ACC112 (cell line): ENCODE results near the gene HOXD11.

Experiments used
- H2AFZ ChIP-seq: fragments of 200-600 bp; sonication (generic); one replicate; pipeline ENCODE4 v1.6.0; 2017; ENCODE audit warnings: antibody characterized with exemption, low read length; ENCODE audit not compliant: unreplicated experiment
- H3K27ac ChIP-seq: fragments of 200-600 bp; sonication (generic); 2 replicates; pipeline ENCODE4 v1.5.1; 2014; ENCODE audit warnings: low read depth, mild to moderate bottlenecking, antibody characterized with exemption, low read length, moderate library complexity
- H3K27me3 ChIP-seq: fragments of 200-600 bp; sonication (generic); 2 replicates; pipeline ENCODE4 v1.6.1; 2014; ENCODE audit warnings: mild to moderate bottlenecking, antibody characterized with exemption, low read length, moderate library complexity, mixed read lengths; ENCODE audit not compliant: insufficient read depth
- H3K36me3 ChIP-seq: fragments of 200-600 bp; sonication (generic); 2 replicates; pipeline ENCODE4 v1.6.1; 2016; ENCODE audit warnings: mild to moderate bottlenecking, antibody characterized with exemption, low read length, moderate library complexity, mixed read lengths; ENCODE audit not compliant: insufficient read depth
- H3K4me1 ChIP-seq: fragments of 200-600 bp; sonication (generic); one replicate; pipeline ENCODE4 v1.6.1; 2016; ENCODE audit warnings: low read length, mixed read lengths; ENCODE audit not compliant: insufficient read depth, unreplicated experiment, control insufficient read depth
- H3K4me3 ChIP-seq: fragments of 200-600 bp; sonication (generic); 2 replicates; pipeline ENCODE4 v1.5.1; 2014; ENCODE audit warnings: mild to moderate bottlenecking, low read depth, low read length
- H3K79me2 ChIP-seq: fragments of 200-600 bp; sonication (generic); one replicate; pipeline ENCODE4 v1.6.0; 2016; ENCODE audit warnings: low read length; ENCODE audit not compliant: control insufficient read depth, unreplicated experiment, insufficient read depth

The HOXD11 gene

DNA sequence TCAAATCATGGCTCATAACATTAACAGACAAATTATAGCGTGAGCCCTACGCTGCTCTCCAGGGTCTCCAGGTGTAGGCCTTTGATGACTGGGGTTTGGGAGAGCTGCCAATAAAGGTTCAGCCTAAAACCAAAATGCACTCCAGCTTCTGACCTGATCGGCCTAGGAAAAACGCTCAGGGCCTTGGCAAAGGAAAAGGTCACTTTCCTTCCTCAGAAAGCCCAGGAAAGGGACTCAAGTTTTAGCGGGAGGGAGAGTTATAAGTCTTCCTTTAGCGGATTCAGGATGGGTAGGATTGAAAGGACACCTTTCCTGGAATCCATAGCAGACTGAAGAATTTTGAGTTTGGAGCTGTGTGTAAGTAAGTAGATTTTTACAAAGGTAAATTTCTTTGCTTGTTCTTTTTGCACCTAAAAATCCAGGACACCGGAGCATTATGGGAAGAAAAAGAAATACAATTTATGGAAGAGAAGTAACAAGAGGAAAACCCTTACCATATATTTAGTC, 32.1 kb upstream of the HOXD11 start:
- Histone ChIP-seq H3K4me1 (no peaks in the 10 kb centered on the region), H3K4me3 (no peak overlapping the region), H3K79me2 (no peaks in the 10 kb centered on the region), H2AFZ (no peak overlapping the region), H3K27me3 (peaks cover 100% of the 10 kb centered on the region), H3K36me3 (no peaks in the 10 kb centered on the region), H3K27ac (no peak overlapping the region)

DNA sequence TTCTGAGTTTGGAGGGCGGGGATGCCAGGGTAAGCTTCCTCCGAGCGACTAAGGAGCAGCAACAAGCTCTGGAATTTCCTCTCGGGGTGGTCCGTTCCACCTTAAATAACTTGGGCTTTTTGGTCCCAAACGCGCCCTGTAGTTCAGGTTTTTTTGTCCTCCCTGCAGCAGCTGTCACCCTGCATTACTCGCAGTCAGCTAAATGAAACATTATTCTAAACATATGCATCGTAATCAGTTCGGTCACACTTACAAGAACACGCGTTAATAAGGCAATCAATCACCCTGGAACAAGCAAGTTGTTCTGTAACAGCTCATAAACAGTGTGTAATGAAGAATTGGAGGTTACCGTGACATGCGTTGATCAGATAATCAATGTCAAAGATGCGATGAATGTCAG, 31.6 kb upstream of the HOXD11 start:
- Histone ChIP-seq H2AFZ (no peak overlapping the region), H3K27me3 (peaks cover 97% of the 10 kb centered on the region), H3K79me2 (no peaks in the 10 kb centered on the region), H3K4me1 (no peaks in the 10 kb centered on the region), H3K4me3 (no peak overlapping the region), H3K36me3 (no peaks in the 10 kb centered on the region), H3K27ac (no peak overlapping the region)

DNA sequence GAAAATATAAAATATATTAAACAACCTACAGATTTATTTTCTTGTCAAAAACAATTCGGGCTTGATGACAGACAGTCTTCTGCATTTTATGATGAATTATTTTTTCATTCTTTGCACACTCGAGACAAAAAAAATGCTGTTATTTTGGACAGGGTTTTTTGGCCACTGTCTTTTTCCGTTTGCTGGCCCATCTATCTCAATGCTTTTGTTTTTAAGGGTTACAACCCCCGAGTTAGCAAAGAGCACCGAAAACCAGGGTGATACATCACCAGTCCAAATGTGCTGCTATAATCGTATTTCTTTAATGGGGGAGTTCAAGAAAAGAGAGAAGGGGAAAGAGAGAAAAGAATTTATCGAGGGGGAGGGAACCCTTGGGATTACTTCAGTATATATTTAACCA, 31.0 kb upstream of the HOXD11 start:
- Histone ChIP-seq H3K4me1 (no peaks in the 10 kb centered on the region), H3K36me3 (no peaks in the 10 kb centered on the region), H3K27me3 (peaks cover 97% of the 10 kb centered on the region)

DNA sequence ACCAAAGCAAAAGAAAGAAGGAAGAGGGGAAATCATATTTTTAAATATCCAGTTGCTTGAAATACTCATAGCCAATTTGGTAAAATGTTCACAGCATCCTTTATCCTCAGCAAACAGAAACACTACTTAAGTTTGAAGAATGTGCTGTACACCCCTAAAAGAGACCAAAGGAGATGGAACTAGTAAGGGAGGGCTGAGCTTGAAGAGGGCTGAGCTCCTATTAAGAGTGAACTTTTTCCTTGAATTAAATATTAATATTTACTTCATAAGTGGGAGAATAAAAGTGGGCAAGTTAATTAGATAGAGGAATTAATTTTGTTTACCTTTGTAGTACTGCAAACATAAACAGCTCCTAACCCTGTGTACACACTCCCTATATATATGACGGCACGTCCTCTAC, 30.3 kb upstream of the HOXD11 start:
- Histone ChIP-seq H3K79me2 (no peaks in the 10 kb centered on the region), H3K4me1 (no peaks in the 10 kb centered on the region), H2AFZ (no peak overlapping the region), H3K27ac (no peak overlapping the region), H3K4me3 (no peak overlapping the region), H3K36me3 (no peaks in the 10 kb centered on the region), H3K27me3 (peaks cover 97% of the 10 kb centered on the region)

More for the DNA sequence above, 31.0 kb upstream of the HOXD11 start:
- Histone ChIP-seq H3K79me2 (no peaks in the 10 kb centered on the region), H3K4me3 (no peak overlapping the region), H3K27ac (no peak overlapping the region), H2AFZ (no peak overlapping the region)

DNA sequence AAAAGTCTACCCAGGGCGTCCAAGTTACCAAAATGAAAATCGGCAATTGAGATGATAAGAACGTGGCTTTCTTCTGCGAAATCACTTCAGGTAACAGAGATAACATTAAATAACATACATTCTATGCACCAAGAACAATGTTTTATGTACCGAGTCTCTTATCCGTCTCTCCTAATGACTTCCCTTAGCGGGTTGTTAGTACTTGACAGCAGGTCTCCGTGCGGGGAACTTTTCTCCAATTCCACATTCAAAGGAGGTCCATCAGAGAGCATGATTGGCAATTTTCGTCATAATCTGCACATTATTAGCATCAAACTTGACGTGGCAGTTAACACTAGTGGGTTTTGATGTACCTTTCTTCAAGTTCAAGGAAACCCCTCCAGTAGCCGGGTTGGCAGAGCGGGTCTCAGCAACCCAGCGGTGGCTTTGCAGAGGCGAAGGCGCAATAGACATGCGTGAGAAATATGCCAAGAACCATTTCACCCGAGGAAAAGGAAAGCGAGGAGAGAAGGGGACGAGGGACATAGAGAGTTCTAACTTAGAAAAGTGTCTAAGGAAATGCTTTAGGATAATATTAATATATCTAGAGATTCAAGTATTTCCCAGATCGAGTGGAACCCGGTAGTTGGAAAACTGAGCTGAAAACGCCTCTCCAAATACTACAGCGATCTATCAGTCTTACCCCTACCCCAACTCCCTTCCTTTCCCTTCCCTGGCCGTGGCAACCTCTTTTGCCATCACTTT, 28.4 kb upstream of the HOXD11 start:
- H2AFZ ChIP-seq, result no peak overlapping the region
- H3K27me3 ChIP-seq, result peaks cover 97% of the 10 kb centered on the region
- no peak overlapping the region for H3K27ac ChIP-seq
- no peaks in the 10 kb centered on the region for H3K36me3 ChIP-seq
- H3K79me2 ChIP-seq, result no peaks in the 10 kb centered on the region
- H3K4me3 ChIP-seq, result peak overlapping the region; percentile 37; the same call in 1 of the 2 replicates
- no peaks in the 10 kb centered on the region for H3K4me1 ChIP-seq

DNA sequence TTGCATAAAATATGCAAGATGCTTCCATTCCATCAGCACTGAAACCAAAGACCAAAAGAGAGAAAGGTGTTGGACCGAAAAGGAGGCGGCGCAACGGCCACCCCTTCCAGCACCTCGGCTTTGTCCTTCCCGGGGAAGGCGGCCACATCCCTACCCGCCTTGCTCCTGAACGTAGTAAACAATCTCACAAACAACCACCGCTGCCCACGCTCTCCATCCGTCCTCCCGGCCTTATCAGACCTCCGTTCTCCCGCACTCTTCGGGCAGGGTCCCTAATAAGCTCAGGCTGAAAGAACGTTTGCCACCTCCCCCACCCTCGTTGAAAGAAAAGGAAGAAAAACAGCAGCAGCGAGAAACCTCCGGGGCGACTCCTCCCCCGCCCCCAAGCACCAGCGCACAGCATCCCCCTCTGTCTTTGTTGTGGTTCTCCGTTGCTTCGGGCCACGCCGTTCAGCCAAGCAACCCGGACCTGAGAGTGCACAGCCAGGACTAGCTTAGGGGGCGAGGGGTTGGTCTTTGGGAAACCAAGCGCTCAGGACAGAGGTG, 27.7 kb upstream of the HOXD11 start:
- Histone ChIP-seq H3K36me3 (no peaks in the 10 kb centered on the region), H3K27ac (no peak overlapping the region), H3K79me2 (no peaks in the 10 kb centered on the region), H3K4me3 (peak overlapping the region; percentile 37; the same call in 1 of the 2 replicates), H3K27me3 (peaks cover 97% of the 10 kb centered on the region), H3K4me1 (no peaks in the 10 kb centered on the region), H2AFZ (no peak overlapping the region)

DNA sequence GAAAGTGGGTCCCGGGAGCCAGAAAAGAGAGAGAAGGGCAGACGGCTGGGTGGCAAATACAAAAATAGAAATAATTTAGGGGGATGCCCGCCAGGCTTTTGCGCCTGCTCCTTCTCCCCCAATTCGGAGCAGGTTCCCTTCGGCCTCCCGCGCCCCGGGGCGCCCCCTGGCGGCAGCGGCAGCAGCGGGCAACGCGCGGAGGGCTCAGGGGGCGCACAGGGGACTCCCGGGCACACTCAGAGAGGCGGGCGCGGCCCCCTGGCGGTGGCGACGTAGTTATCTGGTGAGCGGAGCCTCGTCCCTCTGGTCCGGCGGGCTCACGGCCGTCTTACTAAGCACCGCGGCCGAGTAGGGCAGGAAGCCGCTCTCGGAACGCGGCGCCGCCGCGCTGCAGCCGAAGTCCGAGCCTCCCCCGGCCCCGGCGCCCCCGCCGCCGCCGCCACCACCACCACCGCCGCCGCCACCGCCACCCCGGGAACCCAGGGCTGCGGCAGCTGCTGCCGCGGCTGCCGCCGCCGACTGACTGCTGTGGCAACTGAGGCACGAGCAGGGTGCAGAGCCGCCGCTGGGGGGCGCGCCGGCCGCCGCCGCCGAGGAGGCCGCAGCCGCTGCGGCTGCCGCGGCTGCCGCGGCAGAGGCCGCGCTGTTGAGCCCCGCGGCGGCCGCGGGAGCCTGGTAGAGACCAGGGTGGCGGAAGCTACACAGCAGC, 27.1 kb upstream of the HOXD11 start:
- Histone ChIP-seq H3K27ac (no peak overlapping the region), H3K79me2 (no peaks in the 10 kb centered on the region), H3K27me3 (peaks cover 97% of the 10 kb centered on the region), H3K36me3 (no peaks in the 10 kb centered on the region), H3K4me3 (peak overlapping the region; percentile 51), H2AFZ (no peak overlapping the region), H3K4me1 (no peaks in the 10 kb centered on the region)

DNA sequence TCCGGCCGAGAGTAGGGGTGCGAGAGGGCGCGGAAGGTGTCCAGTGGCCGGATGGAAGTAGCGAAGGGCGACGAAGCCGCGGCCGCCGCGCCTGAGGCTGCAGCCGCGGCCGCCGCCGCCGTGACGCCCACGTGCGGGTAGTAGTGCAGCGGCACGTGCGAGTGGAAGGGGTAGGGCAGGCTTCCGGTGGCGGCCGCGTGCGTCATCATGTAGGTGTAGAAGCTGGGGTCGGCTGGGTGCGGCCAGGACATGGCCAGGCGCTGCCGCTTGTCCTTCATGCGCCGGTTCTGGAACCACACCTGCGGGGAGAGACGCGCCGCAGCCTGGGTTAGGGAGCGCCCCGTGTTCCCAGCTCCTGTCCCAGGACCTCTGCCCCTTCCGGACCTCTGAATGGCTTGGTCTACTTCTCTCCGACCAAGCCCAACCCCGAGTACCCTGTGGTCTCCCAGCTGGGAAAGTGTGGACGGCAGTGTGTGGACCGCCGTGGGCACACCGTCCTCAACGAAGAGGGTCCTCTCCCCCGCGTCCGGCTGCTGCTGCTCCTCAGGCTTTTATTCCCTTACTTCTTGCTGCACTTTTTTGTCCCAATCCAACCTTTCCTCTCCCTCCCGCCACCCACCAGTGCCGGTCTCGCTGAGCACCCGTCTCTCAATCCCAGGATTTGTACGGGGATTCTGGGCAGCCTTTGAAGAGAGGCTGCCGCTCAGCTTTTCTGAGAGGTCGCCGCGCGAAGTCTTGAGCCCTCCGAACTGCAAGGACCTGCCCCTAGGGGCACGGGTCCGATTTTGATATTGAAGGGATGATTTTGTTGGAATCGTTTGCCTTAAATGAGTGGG, 26.3 kb upstream of the HOXD11 start:
- Histone ChIP-seq H3K27me3 (peaks cover 97% of the 10 kb centered on the region), H3K4me1 (no peaks in the 10 kb centered on the region), H3K36me3 (no peaks in the 10 kb centered on the region), H3K27ac (no peak overlapping the region), H2AFZ (no peak overlapping the region), H3K4me3 (peak overlapping the region; percentile 51), H3K79me2 (no peaks in the 10 kb centered on the region)

DNA sequence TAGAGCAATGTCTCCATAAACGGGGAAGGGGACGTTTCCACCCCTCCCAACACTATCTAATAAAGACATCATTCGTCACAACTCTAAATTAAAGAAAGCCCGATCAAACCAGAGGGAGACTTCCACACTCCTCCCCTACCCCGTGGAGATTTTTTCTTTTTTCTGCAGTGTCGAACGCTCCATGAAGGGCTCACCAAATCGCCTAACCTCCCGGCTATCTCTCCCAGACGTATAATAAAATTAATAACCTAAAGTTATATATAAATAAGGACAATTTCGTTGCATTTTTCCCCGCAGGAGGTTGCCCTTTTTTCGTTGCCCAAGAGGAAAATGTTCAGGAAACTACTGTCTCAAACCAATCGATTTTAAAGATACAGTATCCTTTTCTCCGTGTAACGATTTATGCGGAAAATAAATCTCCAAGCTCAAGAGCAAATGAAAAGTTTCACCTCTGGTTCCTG, 25.7 kb upstream of the HOXD11 start:
- Histone ChIP-seq H3K4me3 (no peak overlapping the region), H3K27me3 (peaks cover 97% of the 10 kb centered on the region), H2AFZ (no peak overlapping the region), H3K79me2 (no peaks in the 10 kb centered on the region), H3K27ac (no peak overlapping the region), H3K4me1 (no peaks in the 10 kb centered on the region), H3K36me3 (no peaks in the 10 kb centered on the region)

DNA sequence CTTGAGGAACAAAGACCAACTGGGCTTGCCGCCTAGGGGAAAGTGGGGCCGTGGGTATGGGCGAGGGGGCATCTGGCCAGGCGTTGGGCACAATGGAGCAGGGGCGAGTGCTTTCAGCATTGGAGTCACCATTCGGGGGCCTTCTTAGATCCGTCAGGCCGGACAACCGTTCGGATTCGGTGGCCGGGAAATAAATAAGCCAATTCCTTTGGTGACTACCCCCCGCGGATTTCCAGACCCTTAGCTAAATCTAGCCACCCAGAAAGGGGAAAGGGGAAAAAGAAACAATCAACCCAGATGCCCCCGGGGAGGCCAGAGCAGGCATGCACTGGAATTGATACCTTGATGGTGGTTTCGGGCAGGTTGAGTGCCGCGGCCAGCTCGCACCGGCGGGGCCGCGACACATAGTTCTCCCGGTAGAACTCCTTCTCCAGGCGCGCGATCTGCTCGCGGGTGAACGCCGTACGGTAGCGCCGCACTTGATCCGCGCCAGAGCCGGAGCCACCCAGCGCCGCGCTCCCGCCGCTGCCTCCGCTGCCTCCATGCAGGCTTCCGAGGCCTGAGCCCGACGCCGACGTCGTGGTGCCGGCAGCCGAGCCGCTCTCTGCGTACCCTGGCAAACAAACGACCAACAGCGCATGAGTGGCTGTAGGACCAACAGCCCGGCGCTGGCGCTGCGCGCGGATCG, 25.1 kb upstream of the HOXD11 start:
- Histone ChIP-seq H3K4me3 (no peak overlapping the region), H3K4me1 (no peaks in the 10 kb centered on the region), H3K27me3 (peaks cover 97% of the 10 kb centered on the region), H3K79me2 (no peaks in the 10 kb centered on the region), H3K36me3 (no peaks in the 10 kb centered on the region), H3K27ac (no peak overlapping the region), H2AFZ (no peak overlapping the region)
